ENCODE data around the gene ATP2B2. TPM values are rescaled to one million over a fixed set of nuclear protein-coding genes. Genes with fewer than 3 reads are reported as not detected.

Gene ATP2B2
- total RNA-seq, 1 experiment from 2014 or later = not detected

GRCh38 chr3:10345911-10346310, 159.5 kb downstream of the ATP2B2 start (continued):
- TF ChIP-seq REST (IDR thresholded peaks at IDR 0.05; ENCODE audit: low read depth) (no peak), SP1 (IDR thresholded peaks at IDR 0.05; ENCODE audit: low read depth) (no peak), JUND (IDR thresholded peaks at IDR 0.05) (no peak), EGR1 (IDR thresholded peaks at IDR 0.05; ENCODE audit: low read depth) (no peak), ZNF274 (IDR thresholded peaks at IDR 0.05; ENCODE audit: low read depth, low read length) (no peak), POLR2AphosphoS5 (IDR thresholded peaks at IDR 0.05; ENCODE audit: low read depth, low read length) (no peak), YY1 (IDR thresholded peaks at IDR 0.05; ENCODE audit: extremely low read depth, insufficient replicate concordance, low read depth, low read length) (no peak), SIN3A (IDR thresholded peaks at IDR 0.05; ENCODE audit: low read depth) (no peak), EZH2 (IDR thresholded peaks at IDR 0.05) (no peak)

- TF ChIP-seq RAD21 (IDR thresholded peaks at IDR 0.05; ENCODE audit: low read depth) = no peak
- TF ChIP-seq ELF1 (IDR thresholded peaks at IDR 0.05; ENCODE audit: borderline replicate concordance, low read depth) = no peak
- TF ChIP-seq SRF (IDR thresholded peaks at IDR 0.05; ENCODE audit: low read depth) = no peak
- no peak for TF ChIP-seq JUND (IDR thresholded peaks at IDR 0.05)
- TF ChIP-seq MAX (IDR thresholded peaks at IDR 0.05) = no peak
- TF ChIP-seq FOSL1 (IDR thresholded peaks at IDR 0.05; ENCODE audit: low read depth) = no peak
- no peak for TF ChIP-seq EGR1 (IDR thresholded peaks at IDR 0.05; ENCODE audit: low read depth)
- RAD21 ChIA-PET (ENCODE audit: low non-redundant PET in 1 of 2, low total read pairs in 2 of 2, uncharacterized antibody in 2 of 2, unreplicated experiment in 2 of 2) = no interaction called here
- Histone ChIP-seq H3K4me2 (ENCODE audit: low read length) (no peak overlapping the region), H3K9me2 (ENCODE audit: insufficient read depth) (no peaks in the 10 kb centered on the region), H3K4me1 (ENCODE audit: control insufficient read depth in 1 of 2, insufficient read depth in 2 of 2, low read length in 2 of 2) (no peaks in the 10 kb centered on the region), H3K27me3 (ENCODE audit: insufficient read depth, low read length) (no peaks in the 10 kb centered on the region), H3K27ac (ENCODE audit: low read depth, low read length) (no peak overlapping the region), H3K79me2 (ENCODE audit: insufficient read depth, low read length) (no peaks in the 10 kb centered on the region), H3K9me3 (ENCODE audit: control insufficient read depth in 1 of 2, insufficient read depth in 1 of 2, low read depth in 1 of 2, low read length in 2 of 2) (no peaks in the 10 kb centered on the region), H4K20me1 (ENCODE audit: insufficient read depth) (no peaks in the 10 kb centered on the region), H3K36me3 (ENCODE audit: control insufficient read depth in 1 of 2, insufficient read depth in 2 of 2, low read length in 2 of 2) (no peaks in the 10 kb centered on the region), H3K9ac (ENCODE audit: low read length) (no peak overlapping the region), H3K4me3 (replicated peaks in 1 of 2; ENCODE audit: low read depth in 1 of 2, low read length in 2 of 2) (no peak overlapping the region), H2AFZ (ENCODE audit: low read depth, low read length, poor library complexity, severe bottlenecking) (no peak overlapping the region)
- CTCF ChIA-PET = interaction anchor here (0.9 to 1.2 kb wide), 2 partner anchors 22 to 115 kb away, joined by 3 to 5 read pairs; no protein-coding TSS in a partner anchor
- intact Hi-C loops (cut with micrococcal nuclease) = loop anchor here (1.0 to 5.0 kb wide), 2 partner anchors 357 to 394 kb away; no protein-coding TSS in a partner anchor
- POLR2A ChIA-PET = no interaction called here
- ATAC-seq (no peak), DNase-seq (ENCODE audit: low read depth, low spot score) (no peak)
- no TSS peak for BruUV-seq (replicated peaks)
Observed at GRCh38 chr3:10344944-10345575, 160.3 kb downstream of the ATP2B2 start.

Measured in HCT116 (cell line).